Sigmoid colon (tissue), 3 donors: ENCODE results near the gene KLHDC9.

Experiments used
- CTCF ChIP-seq, 4 experiments: fragments of 450-650 bp in 3 of 4; fragments of 200-600 bp in 1 of 4; IDR thresholded peaks; one replicate each; pipeline ENCODE4 v1.5.1; 2016 to 2019; ENCODE audit warnings: antibody characterized with exemption in 4 of 4, mild to moderate bottlenecking in 3 of 4, moderate library complexity in 2 of 4
- POLR2A ChIP-seq, 2 donors: fragments of 450-650 bp; IDR thresholded peaks; one replicate each; pipeline ENCODE4 v1.6.1; 2016; ENCODE audit warnings: antibody characterized with exemption in 2 of 2, mild to moderate bottlenecking in 2 of 2, moderate library complexity in 2 of 2

GRCh38 chr1:161068306-161069234 lies 29.6 kb upstream of the KLHDC9 start:
- TF ChIP-seq CTCF (IDR thresholded peaks at IDR 0.05) (no peak), POLR2A (IDR thresholded peaks at IDR 0.05) (no peak)
